ENCODE measurements around the gene CD2AP. TPM values are rescaled to one million over a fixed set of nuclear protein-coding genes. Genes with fewer than 3 reads are reported as not detected.

The CD2AP gene
- total and polyA plus RNA-seq, 2 donors (not counting 1 experiment from before 2014, with no cell fraction given), result 4.7 to 43.3 TPM

DNA sequence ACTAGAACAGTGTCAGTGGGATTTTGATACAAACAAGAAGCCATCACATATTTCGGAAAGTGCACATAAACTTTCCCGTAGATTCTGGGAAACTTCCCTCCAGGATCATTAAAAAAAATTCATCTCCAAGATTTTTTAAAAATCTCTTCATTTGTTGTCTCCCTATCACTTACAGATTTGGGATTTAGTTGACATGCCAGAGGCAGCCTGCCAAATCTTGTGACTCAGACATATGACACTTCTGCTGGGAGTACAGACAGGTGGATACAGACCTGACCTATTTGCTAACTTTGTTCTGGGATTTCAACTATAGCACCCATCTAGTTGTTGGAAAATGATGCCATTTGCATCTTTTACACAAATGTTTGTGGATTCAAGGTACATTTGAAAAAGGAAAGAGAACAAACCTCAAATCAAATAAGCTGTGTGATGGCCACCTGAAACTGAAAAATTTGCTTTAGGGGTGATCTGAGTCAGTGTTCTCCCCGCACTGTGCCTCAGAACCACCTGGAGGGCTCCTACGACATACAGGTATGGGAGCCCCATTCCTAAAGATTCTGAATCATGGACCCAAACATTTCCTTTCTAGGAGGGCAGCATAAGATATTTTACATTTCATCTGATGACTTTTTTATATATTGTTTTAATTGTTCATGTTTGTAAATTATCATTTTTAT, 21.9 kb upstream of the CD2AP start:
- Histone ChIP-seq H3K36me3 (replicated peaks in 1 of 2; ENCODE audit: control extremely low read depth in 1 of 2, control insufficient read depth in 1 of 2, extremely low read depth in 1 of 2, insufficient read depth in 2 of 2, low read length in 1 of 2) (no peaks in the 10 kb centered on the region), H3K4me2 (replicated peaks; ENCODE audit: low read depth, low read length, poor library complexity, severe bottlenecking) (no peak overlapping the region), H3K4me3 (ENCODE audit: control extremely low read depth in 1 of 5, extremely low read depth in 1 of 5, insufficient read depth in 1 of 5, low read depth in 2 of 5, low read length in 4 of 5) (no peak overlapping the region), H2AFZ (ENCODE audit: insufficient read depth, low read depth, low read length, poor library complexity, severe bottlenecking) (no peak overlapping the region), H3K27ac (ENCODE audit: low read length in 2 of 2) (no peak overlapping the region), H3K9ac (ENCODE audit: low read length) (no peak overlapping the region), H3K27me3 (replicated peaks in 1 of 4; ENCODE audit: control extremely low read depth in 1 of 4, control insufficient read depth in 3 of 4, insufficient read depth in 4 of 4, low read length in 3 of 4) (no peaks in the 10 kb centered on the region), H4K20me1 (ENCODE audit: control insufficient read depth, insufficient read depth, low read length, poor library complexity, severe bottlenecking) (no peaks in the 10 kb centered on the region), H3K4me1 (ENCODE audit: control insufficient read depth in 2 of 2, insufficient read depth in 2 of 2, low read length in 2 of 2) (peaks cover 4 to 5% of the 10 kb centered on the region in 2 donors), H3K79me2 (ENCODE audit: control insufficient read depth, insufficient read depth, low read length) (no peaks in the 10 kb centered on the region), H3K9me3 (ENCODE audit: control extremely low read depth in 1 of 3, control insufficient read depth in 2 of 3, insufficient read depth in 1 of 3, low read length in 2 of 3) (no peaks in the 10 kb centered on the region)
- intact Hi-C loops (cut with micrococcal nuclease), result no loop called here
- no peak for ATAC-seq (ENCODE audit: low read depth)
- no CpG with 5 or more reads among the region's 4 CpGs for WGBS (ENCODE audit: insufficient coverage)
- DNase-seq, result no peak
- CTCF ChIA-PET, result no interaction called here
- POLR2A ChIA-PET, result interaction anchor here (0.5 kb wide), 1 partner anchor 28 kb away, joined by 8 read pairs; no protein-coding TSS in a partner anchor
- H3K4me3 Mint-ChIP-seq, result no peak overlapping the region
- H3K27ac Mint-ChIP-seq, result no peak overlapping the region
- H3K9me3 Mint-ChIP-seq (ENCODE audit: insufficient read depth), result no peaks in the 10 kb centered on the region
- peaks cover 6% of the 10 kb centered on the region for H3K4me1 Mint-ChIP-seq
- TF ChIP-seq, protein P1, sequence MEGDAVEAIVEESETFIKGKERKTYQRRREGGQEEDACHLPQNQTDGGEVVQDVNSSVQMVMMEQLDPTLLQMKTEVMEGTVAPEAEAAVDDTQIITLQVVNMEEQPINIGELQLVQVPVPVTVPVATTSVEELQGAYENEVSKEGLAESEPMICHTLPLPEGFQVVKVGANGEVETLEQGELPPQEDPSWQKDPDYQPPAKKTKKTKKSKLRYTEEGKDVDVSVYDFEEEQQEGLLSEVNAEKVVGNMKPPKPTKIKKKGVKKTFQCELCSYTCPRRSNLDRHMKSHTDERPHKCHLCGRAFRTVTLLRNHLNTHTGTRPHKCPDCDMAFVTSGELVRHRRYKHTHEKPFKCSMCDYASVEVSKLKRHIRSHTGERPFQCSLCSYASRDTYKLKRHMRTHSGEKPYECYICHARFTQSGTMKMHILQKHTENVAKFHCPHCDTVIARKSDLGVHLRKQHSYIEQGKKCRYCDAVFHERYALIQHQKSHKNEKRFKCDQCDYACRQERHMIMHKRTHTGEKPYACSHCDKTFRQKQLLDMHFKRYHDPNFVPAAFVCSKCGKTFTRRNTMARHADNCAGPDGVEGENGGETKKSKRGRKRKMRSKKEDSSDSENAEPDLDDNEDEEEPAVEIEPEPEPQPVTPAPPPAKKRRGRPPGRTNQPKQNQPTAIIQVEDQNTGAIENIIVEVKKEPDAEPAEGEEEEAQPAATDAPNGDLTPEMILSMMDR (IDR thresholded peaks at IDR 0.05), result no peak
- no peak for TF ChIP-seq EZH2 (IDR thresholded peaks at IDR 0.05; ENCODE audit: borderline replicate concordance, insufficient read depth, low read depth, low read length, poor library complexity, severe bottlenecking)
- H3K27me3 Mint-ChIP-seq, result no peaks in the 10 kb centered on the region

DNA sequence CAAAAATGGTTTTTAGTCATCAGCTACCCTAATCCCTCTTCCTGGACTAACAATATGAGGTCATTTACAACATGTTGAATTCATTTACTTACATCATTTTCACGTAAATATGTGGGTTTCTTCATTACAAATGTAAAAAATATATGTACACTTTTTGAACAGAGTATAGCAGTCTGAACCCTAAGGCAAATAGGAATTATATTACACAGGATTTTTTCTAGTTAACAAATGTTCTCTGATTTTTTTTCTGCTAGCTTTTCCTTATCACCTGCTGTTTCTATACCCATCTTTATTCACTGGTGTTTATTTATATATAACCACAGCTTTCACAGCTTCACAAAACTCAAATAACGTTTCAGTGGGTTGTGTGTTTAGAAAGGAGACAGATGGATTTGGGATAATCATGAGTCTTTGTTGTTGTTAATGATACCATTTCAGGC, 21.0 kb upstream of the CD2AP start:
- no peaks in the 10 kb centered on the region for H4K20me1 ChIP-seq (ENCODE audit: control insufficient read depth, insufficient read depth, low read length, poor library complexity, severe bottlenecking)
- no peaks in the 10 kb centered on the region for H3K9me3 ChIP-seq (ENCODE audit: control extremely low read depth in 1 of 3, control insufficient read depth in 2 of 3, insufficient read depth in 1 of 3, low read length in 2 of 3)
- ATAC-seq (ENCODE audit: low read depth) (no peak), DNase-seq (no peak)
- no peak overlapping the region for H3K4me3 ChIP-seq (ENCODE audit: control extremely low read depth in 1 of 5, extremely low read depth in 1 of 5, insufficient read depth in 1 of 5, low read depth in 2 of 5, low read length in 4 of 5)
- no peak overlapping the region for H3K4me2 ChIP-seq (replicated peaks; ENCODE audit: low read depth, low read length, poor library complexity, severe bottlenecking)
- no peaks in the 10 kb centered on the region for H3K79me2 ChIP-seq (ENCODE audit: control insufficient read depth, insufficient read depth, low read length)
- H3K27me3 ChIP-seq (replicated peaks in 1 of 4; ENCODE audit: control extremely low read depth in 1 of 4, control insufficient read depth in 3 of 4, insufficient read depth in 4 of 4, low read length in 3 of 4), result no peaks in the 10 kb centered on the region
- no peak overlapping the region for H2AFZ ChIP-seq (ENCODE audit: insufficient read depth, low read depth, low read length, poor library complexity, severe bottlenecking)
- POLR2A ChIA-PET, result interaction anchor here (0.5 to 0.6 kb wide), 2 partner anchors 22 to 27 kb away, joined by 4 to 8 read pairs; no protein-coding TSS in a partner anchor
- Mint-ChIP-seq H3K27me3 (no peaks in the 10 kb centered on the region), H3K4me3 (no peak overlapping the region), H3K27ac (no peak overlapping the region), H3K4me1 (peaks cover 14% of the 10 kb centered on the region), H3K9me3 (ENCODE audit: insufficient read depth) (no peaks in the 10 kb centered on the region)
- H3K4me1 ChIP-seq (ENCODE audit: control insufficient read depth in 2 of 2, insufficient read depth in 2 of 2, low read length in 2 of 2), result peaks cover 11 to 14% of the 10 kb centered on the region in 2 donors
- H3K36me3 ChIP-seq (replicated peaks in 1 of 2; ENCODE audit: control extremely low read depth in 1 of 2, control insufficient read depth in 1 of 2, extremely low read depth in 1 of 2, insufficient read depth in 2 of 2, low read length in 1 of 2), result no peaks in the 10 kb centered on the region
- intact Hi-C loops (cut with micrococcal nuclease), result no loop called here
- WGBS (ENCODE audit: insufficient coverage), result no CpG with 5 or more reads among the region's 2 CpGs
- CTCF ChIA-PET, result no interaction called here
- no peak for TF ChIP-seq EZH2 (IDR thresholded peaks at IDR 0.05; ENCODE audit: borderline replicate concordance, insufficient read depth, low read depth, low read length, poor library complexity, severe bottlenecking)
- TF ChIP-seq, protein P1 (IDR thresholded peaks at IDR 0.05), result no peak
- no peak overlapping the region for H3K27ac ChIP-seq (ENCODE audit: low read length in 2 of 2)
- H3K9ac ChIP-seq (ENCODE audit: low read length), result no peak overlapping the region

All from B cell (primary cell).